ENCODE data around the gene NRM.

The NRM gene

DNA sequence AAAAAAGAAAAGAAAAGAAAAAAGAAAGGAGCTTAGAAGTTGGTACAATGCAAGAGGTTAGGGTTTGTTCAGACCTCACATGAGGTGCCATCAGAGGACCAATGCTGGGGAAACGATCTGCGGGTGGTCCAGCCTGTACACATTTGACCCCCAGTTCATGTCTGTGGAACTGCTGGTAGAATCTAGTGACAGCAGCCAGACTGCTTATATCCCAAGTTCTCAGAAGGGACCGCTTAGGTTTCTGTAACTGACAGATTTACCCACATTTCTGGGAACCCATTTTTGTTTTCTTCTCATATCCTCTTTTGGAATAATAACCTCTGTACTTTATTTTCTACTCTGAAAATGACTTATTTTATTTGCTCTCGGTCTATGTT lies 9.0 kb downstream of the NRM start:
- TF ChIP-seq, protein P1, sequence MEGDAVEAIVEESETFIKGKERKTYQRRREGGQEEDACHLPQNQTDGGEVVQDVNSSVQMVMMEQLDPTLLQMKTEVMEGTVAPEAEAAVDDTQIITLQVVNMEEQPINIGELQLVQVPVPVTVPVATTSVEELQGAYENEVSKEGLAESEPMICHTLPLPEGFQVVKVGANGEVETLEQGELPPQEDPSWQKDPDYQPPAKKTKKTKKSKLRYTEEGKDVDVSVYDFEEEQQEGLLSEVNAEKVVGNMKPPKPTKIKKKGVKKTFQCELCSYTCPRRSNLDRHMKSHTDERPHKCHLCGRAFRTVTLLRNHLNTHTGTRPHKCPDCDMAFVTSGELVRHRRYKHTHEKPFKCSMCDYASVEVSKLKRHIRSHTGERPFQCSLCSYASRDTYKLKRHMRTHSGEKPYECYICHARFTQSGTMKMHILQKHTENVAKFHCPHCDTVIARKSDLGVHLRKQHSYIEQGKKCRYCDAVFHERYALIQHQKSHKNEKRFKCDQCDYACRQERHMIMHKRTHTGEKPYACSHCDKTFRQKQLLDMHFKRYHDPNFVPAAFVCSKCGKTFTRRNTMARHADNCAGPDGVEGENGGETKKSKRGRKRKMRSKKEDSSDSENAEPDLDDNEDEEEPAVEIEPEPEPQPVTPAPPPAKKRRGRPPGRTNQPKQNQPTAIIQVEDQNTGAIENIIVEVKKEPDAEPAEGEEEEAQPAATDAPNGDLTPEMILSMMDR (IDR thresholded peaks at IDR 0.05), result no peak

DNA sequence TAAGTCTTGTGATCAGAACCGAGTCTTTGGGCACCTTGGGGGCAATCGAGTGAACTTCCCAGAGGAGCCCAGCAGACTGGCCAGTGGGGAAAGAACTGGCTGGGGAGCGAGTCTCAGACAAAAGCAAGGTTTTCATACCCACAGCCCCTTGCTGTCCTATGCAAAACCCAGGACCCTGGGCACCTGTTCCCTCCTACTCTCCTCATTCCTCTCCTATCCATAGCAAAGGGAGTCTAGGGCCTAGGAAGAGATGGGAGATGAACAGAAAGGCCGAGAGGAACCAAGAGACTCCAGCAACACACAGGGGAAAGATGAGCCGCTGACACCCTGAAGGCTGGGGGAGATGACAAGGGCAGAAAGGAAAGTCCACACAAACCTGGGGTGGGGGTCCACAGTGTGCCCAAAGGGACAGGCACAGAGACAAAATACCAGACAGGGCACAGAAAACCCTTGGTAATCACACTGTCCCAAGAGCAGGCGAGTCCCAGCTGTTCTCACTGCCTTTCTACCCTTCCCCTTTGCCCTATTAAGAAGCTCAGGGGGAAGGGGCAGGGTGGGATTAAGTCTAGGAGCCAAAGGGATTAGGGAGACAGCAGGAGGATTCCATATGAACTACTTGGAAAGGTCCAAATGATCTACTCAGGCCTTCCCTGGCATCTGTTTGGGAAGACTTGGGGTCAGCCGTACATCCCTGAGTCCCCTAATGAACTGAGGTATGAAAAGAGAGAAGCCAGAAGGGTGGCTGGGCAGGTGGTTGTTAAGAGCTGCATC lies 10.8 kb downstream of the NRM start:
- TF ChIP-seq, protein P1 (IDR thresholded peaks at IDR 0.05), result no peak

DNA sequence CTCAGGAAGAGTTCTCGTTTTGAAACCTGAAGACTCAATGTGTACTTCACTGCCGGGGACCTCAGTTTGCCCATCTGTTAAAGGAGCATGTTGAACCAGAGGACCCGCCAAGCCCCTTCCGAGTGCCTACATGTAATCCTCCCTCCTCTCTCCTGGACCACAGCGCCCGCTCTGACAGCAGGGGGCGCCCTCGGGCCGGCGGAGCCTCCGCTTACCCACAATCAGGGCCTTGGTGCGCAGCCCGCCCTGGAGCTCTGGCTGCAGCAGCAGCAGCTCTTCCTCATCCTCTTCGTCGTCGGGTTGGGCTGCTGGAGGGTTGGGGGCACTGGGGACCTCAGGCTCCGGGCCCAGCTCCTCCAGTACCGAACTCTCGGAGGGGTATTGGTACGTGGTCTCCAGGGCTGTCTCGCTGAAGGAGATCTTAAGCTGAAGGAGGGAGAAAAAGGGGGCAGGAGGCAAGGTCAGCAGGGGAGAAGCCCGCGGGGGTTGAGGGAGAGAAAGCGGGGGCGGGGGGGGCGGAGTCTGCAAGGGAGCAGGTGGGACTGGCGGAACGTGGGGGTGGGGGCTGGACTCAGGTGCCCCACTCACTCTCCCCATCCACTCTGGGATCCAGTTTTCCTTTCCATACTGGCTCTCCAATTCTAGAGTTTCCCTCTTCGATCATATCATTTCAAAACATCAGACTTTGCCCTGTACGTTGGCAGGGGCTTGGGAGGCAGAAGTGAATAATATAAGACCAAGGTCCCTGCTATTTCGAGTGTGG lies 11.6 kb downstream of the NRM start:
- TF ChIP-seq, protein P1 (IDR thresholded peaks at IDR 0.05), result peak; percentile 89

DNA sequence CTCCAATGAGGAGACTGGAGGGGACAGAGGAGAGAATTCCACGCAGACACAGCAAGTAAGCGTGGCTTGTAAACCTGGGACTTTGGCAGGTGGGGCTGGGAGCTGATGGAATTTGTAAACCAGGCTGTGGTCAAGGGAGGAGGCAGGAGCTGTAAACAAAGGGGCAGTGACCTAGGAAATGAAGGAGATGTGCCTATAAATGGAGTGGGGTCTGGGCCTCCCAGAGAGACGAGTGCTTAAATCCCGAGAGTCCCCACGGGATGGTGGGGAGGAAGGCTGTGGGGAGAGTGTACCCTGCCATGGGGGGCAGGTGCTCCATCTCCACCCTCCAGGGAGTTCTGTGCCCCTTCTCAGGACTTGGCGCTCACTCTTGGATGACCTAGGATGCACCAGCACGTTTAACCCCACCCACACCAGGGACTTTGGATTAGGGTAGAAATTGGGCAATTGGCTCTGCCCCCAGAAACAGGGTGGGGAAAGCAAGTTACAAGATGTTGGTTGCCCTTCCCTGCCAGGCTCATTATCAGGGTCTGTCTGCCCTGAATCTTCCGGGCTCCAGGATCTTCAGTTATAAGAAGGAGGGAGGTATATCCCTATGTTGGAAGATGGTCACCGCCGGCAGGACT lies 14.0 kb downstream of the NRM start:
- TF ChIP-seq, protein P1 (IDR thresholded peaks at IDR 0.05), result no peak

DNA sequence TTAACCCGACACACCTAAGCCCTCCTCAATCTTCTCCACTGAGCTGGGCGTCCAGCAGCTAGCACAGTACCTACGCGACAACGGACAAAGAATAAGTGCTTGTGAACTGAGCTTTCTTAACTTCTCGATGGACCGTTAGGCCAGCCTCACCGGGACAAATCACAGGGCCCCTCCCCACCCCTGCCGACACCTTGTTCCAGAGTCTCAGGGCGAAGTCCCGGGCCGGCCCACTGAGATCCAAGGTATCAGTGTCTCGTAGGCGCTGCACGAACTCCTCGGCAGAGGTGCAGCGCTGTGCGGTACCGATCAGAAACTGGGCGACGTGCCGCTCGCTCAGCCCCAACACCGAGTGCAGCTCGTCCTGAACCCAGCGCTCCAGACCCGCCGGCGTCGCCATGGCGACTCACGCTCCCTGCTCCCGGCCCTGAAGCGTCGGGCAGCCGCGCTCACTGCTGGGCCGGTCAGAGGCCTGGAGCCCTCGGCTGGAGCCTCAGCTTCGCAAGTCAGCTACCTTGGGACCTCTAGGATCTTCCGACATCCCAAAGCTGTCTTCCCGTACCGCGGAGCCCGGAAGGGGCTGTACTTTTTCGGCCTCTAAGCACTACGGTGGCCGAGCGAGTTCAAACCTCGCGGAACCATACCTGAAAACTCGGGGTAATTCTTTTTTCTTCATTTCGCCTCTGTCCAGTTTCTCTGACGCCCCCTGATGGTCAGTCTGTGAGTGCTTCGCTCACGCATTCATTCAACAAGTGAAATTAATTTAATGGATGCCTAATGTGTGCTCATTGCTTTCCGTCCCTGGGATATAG lies 18.1 kb downstream of the NRM start, which contains the start of gene DHX16:
Gene DHX16, minus strand, starts transcription at position 562 of the 809 bp plus-strand sequence. Its CDS starts 165 bp downstream, at position 397.
- TF ChIP-seq, protein P1 (IDR thresholded peaks at IDR 0.05), result peak; percentile 83

DNA sequence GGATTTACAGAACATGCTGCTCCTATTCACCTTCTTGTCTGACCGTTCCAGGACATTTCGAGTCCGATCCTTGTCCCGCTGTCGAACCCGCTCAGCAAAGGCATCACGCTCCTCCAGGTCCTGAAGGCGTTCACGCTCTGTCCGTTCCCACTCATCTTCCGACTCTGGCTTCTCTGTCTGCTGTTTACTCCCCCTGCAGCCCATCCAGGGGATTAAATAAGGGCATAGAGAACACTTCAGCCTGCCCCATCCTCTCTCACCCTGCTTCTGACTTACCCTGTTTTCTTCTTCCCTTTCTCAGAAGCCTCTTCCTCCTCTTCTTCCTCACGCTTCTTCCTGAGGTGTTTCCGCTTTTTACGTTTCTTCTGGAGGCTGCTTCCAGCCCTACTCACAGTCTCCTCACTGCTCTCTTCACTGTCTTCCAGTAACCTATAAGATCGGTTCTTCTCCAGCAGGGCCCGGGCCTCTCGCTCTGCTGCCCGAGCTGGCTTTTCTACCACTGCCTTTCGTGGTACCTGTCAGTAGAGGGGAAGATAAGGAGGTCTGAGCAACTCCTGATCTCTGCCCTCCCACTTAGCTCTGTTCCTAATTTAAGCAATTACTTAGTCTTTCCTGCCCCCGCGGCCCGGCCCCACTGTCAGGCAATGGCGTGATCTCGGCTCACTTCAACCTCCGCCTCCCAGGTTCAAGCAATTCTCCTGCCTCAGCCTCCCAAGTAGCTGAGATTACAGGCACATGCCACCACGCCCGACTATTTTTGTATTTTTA lies 19.8 kb downstream of the NRM start:
- TF ChIP-seq, protein P1 (IDR thresholded peaks at IDR 0.05), result no peak
